ENCODE data around the gene SETD1B. TPM values are rescaled to one million over a fixed set of nuclear protein-coding genes. Genes with fewer than 3 reads are reported as not detected.

The SETD1B gene
- total and polyA plus RNA-seq, 2 of the 4 experiments (the other 2 are of a cell fraction), result 0.90 to 5.1 TPM

DNA sequence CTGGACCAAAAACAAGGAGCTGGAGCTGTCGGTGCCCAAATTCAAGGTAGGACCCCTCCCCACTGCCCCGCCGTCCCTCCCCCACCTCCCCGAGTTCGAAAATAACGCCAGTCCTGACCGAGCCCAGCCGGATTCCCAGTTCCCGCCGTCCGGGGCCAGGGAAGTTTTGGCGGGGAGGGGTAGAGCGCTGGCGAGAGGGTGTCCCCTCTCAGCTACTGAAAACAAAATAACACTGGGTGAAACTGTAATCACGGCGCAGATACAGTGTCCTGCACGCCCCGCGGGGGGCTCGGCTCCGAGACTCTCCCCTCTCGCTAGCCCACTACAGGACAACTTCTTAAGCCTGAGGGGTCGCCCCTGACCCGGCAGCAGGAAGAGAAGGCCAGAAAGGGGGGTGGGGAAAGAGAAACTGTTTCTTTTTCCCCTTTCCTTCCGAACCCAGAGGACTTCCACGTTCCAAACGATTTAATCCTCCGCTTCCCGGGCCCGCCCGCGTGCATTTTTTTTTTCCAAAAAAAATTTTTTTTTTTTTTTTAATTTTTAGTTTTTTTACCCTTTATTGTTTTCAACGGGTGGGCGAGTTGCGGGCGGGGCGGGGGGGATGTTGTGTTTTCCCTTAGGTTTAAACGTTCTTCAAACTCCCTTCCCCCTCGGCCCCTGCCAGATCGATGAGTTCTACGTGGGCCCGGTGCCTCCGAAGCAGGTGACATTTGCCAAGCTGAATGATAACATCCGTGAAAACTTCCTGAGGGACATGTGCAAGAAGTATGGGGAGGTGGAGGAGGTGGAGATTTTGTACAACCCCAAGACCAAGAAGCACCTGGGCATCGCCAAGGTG lies 1.6 kb downstream of the SETD1B start:
- peak overlapping the region; percentile 60; the same call in 1 of the 2 replicates for H2AK5ac ChIP-seq (ENCODE audit: low read depth, low read length)
- H2BK5ac ChIP-seq (ENCODE audit: low read depth, low read length, poor library complexity, severe bottlenecking), result peak overlapping the region; percentile 93
- H3K79me1 ChIP-seq (ENCODE audit: low read depth in 1 of 2, low read length in 2 of 2), result peaks cover 4 to 50% of the 10 kb centered on the region in 2 experiments; a peak in 3 of 4 replicates
- no peak for DNase-seq
- H3K4ac ChIP-seq (ENCODE audit: low read depth, low read length), result no peak overlapping the region; the same call in 1 of the 2 replicates
- WGBS, 2 experiments (ENCODE audit: extremely low coverage in 2 of 2, insufficient read length in 1 of 2), result 4% methylated on average over 3 of the region's 45 CpGs; no CpG with 5 or more reads in 1 of the 2 experiments
- no peaks in the 10 kb centered on the region for H3K27me3 ChIP-seq (ENCODE audit: control insufficient read depth, insufficient read depth, low read length)
- peak overlapping the region; percentile 38 for H3K14ac ChIP-seq (replicated peaks; ENCODE audit: low read depth, low read length)
- no peak overlapping the region; a peak in 1 of 4 replicates for H4K8ac ChIP-seq (ENCODE audit: low read depth in 2 of 2, low read length in 2 of 2)
- peak overlapping the region; percentile 93 for H3K4me2 ChIP-seq (ENCODE audit: low read depth, low read length)
- no peaks in the 10 kb centered on the region for H3K9me1 ChIP-seq (ENCODE audit: insufficient read depth, low read length)
- H2AFZ ChIP-seq (replicated peaks; ENCODE audit: low read length, poor library complexity), result peak overlapping the region; percentile 4
- intact Hi-C loops (cut with micrococcal nuclease) (no loop called here), dilution Hi-C loops (cut with HindIII; ENCODE audit: low sequenced_read_pairs, unreplicated experiment) (no loop called here), in situ Hi-C loops (cut with MboI; ENCODE audit: low sequenced_read_pairs) (no loop called here)
- peaks cover 10% of the 10 kb centered on the region for H3K4me1 ChIP-seq (ENCODE audit: control insufficient read depth, insufficient read depth, low read length)
- no TSS peak for BruUV-seq (replicated peaks)
- 0 out of 2 replicates have a peak overlapping the region, but pooled peaks have one; percentile 0 for H4K91ac ChIP-seq (ENCODE audit: insufficient read depth, low read depth, low read length)
- H3K56ac ChIP-seq (ENCODE audit: extremely low read depth, insufficient read depth, low read length), result peak overlapping the region; percentile 20
- no peak for ATAC-seq (ENCODE audit: low read depth)
- H3K18ac ChIP-seq (ENCODE audit: low read depth, low read length), result peak overlapping the region; percentile 38
- ChIA-PET POLR2A (ENCODE audit: unreplicated experiment) (no interaction called here), CTCF (interaction anchor here (0.6 kb wide), 1 partner anchor 131 kb away, joined by 4 read pairs; no protein-coding TSS in a partner anchor)
- peak overlapping the region; percentile 82 for H3K4me3 ChIP-seq (ENCODE audit: insufficient read depth, low read depth, low read length)
- H3K23ac ChIP-seq (ENCODE audit: low read depth, low read length), result peak overlapping the region; percentile 44
- no peak overlapping the region for H2BK20ac ChIP-seq (ENCODE audit: low read depth, low read length)
- H4K20me1 ChIP-seq (ENCODE audit: insufficient read depth, low read length), result peaks cover 25% of the 10 kb centered on the region
- TF ChIP-seq, protein P1, sequence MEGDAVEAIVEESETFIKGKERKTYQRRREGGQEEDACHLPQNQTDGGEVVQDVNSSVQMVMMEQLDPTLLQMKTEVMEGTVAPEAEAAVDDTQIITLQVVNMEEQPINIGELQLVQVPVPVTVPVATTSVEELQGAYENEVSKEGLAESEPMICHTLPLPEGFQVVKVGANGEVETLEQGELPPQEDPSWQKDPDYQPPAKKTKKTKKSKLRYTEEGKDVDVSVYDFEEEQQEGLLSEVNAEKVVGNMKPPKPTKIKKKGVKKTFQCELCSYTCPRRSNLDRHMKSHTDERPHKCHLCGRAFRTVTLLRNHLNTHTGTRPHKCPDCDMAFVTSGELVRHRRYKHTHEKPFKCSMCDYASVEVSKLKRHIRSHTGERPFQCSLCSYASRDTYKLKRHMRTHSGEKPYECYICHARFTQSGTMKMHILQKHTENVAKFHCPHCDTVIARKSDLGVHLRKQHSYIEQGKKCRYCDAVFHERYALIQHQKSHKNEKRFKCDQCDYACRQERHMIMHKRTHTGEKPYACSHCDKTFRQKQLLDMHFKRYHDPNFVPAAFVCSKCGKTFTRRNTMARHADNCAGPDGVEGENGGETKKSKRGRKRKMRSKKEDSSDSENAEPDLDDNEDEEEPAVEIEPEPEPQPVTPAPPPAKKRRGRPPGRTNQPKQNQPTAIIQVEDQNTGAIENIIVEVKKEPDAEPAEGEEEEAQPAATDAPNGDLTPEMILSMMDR (conservative IDR thresholded peaks at IDR 0.05; ENCODE audit: low read depth, low read length), result no peak
- TF ChIP-seq FOS (IDR thresholded peaks at IDR 0.05; ENCODE audit: low read depth, low read length), result no peak
- TF ChIP-seq RAD21 (IDR thresholded peaks at IDR 0.05; ENCODE audit: low read length), result no peak
- no peak for TF ChIP-seq CEBPB (IDR thresholded peaks at IDR 0.05; ENCODE audit: low read depth, low read length)
- TF ChIP-seq MXI1 (IDR thresholded peaks at IDR 0.05; ENCODE audit: borderline replicate concordance, low read depth, low read length), result no peak
- no peak for TF ChIP-seq RCOR1 (IDR thresholded peaks at IDR 0.05; ENCODE audit: insufficient replicate concordance, low read length)
- no peak for TF ChIP-seq MAZ (IDR thresholded peaks at IDR 0.05; ENCODE audit: borderline replicate concordance, low read depth, low read length)
- TF ChIP-seq RFX5 (IDR thresholded peaks at IDR 0.05; ENCODE audit: low read depth, low read length), result no peak
- no peak for TF ChIP-seq MAFK (IDR thresholded peaks at IDR 0.05; ENCODE audit: low read depth, low read length)
- TF ChIP-seq USF2 (IDR thresholded peaks at IDR 0.05; ENCODE audit: low read depth, low read length), result no peak
- TF ChIP-seq SMC3 (IDR thresholded peaks at IDR 0.05; ENCODE audit: low read depth, low read length), result no peak
- TF ChIP-seq CHD1 (IDR thresholded peaks at IDR 0.05; ENCODE audit: low read depth, low read length), result no peak
- no peak for TF ChIP-seq NFE2L2 (IDR thresholded peaks at IDR 0.05; ENCODE audit: low read depth, low read length)
- TF ChIP-seq BHLHE40 (IDR thresholded peaks at IDR 0.05; ENCODE audit: low read depth, low read length), result no peak
- H4K5ac ChIP-seq (ENCODE audit: low read depth, low read length), result 0 out of 2 replicates have a peak overlapping the region, but pooled peaks have one; percentile 46
- peak overlapping the region; percentile 91 for H3K9ac ChIP-seq (ENCODE audit: low read depth, low read length)
- H2BK15ac ChIP-seq (ENCODE audit: low read depth, low read length), result no peak overlapping the region
- H3K27ac ChIP-seq (ENCODE audit: insufficient read depth, low read length), result peak overlapping the region; percentile 94
- no peak overlapping the region for H2BK120ac ChIP-seq (ENCODE audit: low read depth, low read length)
- peaks cover 28% of the 10 kb centered on the region for H3K36me3 ChIP-seq (ENCODE audit: control insufficient read depth, insufficient read depth, low read length)
- H3K9me3 ChIP-seq (ENCODE audit: control insufficient read depth, insufficient read depth, low read length), result no peaks in the 10 kb centered on the region
- H2AK9ac ChIP-seq (replicated peaks; ENCODE audit: low read depth, low read length, poor library complexity), result peak overlapping the region; percentile 68

Measured in IMR-90 (cell line).